ENCODE data around the gene C1orf21.

DNA sequence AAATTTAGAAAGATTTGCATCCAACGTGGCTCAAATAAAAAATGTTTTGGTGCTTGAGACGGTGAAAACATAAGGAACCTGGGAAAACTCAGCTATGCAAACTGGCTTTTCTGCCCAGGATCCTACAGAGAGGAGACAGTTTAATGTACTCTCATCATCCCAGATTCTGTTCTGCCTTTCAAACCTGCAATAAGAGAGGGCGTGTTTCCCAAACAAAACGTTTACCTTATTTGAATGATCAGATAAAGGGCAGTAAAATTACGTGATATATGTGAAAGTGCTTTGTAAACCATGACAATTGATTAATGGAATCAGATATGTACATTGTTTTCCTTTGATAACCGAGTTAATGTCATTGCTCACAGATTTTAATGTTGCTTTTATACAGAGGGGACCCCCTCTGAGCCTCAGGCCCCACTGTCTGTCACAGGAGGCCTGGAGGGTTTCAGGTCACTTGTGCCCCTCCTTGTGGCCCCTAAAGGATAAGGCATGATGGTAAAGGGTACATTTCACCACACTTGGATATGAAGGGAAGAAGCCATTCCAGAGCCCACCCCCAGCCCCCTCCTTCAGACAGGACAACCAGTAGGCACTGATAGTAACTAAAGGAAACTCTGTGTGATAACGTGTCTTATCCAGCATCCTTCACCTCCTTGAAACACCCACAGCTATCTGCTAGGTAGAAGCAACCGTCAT lies 210.3 kb downstream of the C1orf21 start:
- TF ChIP-seq SP1 (IDR thresholded peaks at IDR 0.05) (no peak), ARNT (IDR thresholded peaks at IDR 0.05) (no peak), NFRKB (IDR thresholded peaks at IDR 0.05) (no peak), ELF4 (IDR thresholded peaks at IDR 0.05) (no peak), FOXM1 (IDR thresholded peaks at IDR 0.05; ENCODE audit: borderline replicate concordance) (no peak), SUZ12 (IDR thresholded peaks at IDR 0.05) (no peak)

Measured in HEK293T (cell line).